ENCODE measurements around the gene WDR41.

WDR41 gene

GRCh38 chr5:77409870-77410621, 82.1 kb downstream of the WDR41 start:
- Histone ChIP-seq H3K4me1 (ENCODE audit: control insufficient read depth, insufficient read depth, low read length) (peaks cover 2% of the 10 kb centered on the region), H3K9me3 (ENCODE audit: control insufficient read depth in 2 of 2, low read length in 2 of 2) (no peaks in the 10 kb centered on the region), H3K4me3 (ENCODE audit: low read length in 2 of 2) (no peak overlapping the region), H3K27ac (ENCODE audit: low read length) (no peak overlapping the region), H3K9ac (ENCODE audit: low read length in 2 of 2) (no peak overlapping the region), H3K27me3 (ENCODE audit: control insufficient read depth in 1 of 2, insufficient read depth in 2 of 2, low read length in 2 of 2) (no peaks in the 10 kb centered on the region), H3K36me3 (ENCODE audit: control insufficient read depth in 2 of 2, insufficient read depth in 2 of 2, low read length in 2 of 2) (no peaks in the 10 kb centered on the region)

- Histone ChIP-seq H3K4me1 (ENCODE audit: control insufficient read depth, insufficient read depth, low read length) (peaks cover 2% of the 10 kb centered on the region), H3K36me3 (ENCODE audit: control insufficient read depth in 2 of 2, insufficient read depth in 2 of 2, low read length in 2 of 2) (no peaks in the 10 kb centered on the region), H3K9me3 (ENCODE audit: control insufficient read depth in 2 of 2, low read length in 2 of 2) (no peaks in the 10 kb centered on the region), H3K9ac (ENCODE audit: low read length in 2 of 2) (no peak overlapping the region), H3K27ac (ENCODE audit: low read length) (no peak overlapping the region), H3K4me3 (ENCODE audit: low read length in 2 of 2) (no peak overlapping the region), H3K27me3 (ENCODE audit: control insufficient read depth in 1 of 2, insufficient read depth in 2 of 2, low read length in 2 of 2) (no peaks in the 10 kb centered on the region)
These were observed 85.0 kb downstream of the WDR41 start for GRCh38 chr5:77407152-77407551.

- Histone ChIP-seq H3K4me1 (ENCODE audit: control insufficient read depth, insufficient read depth, low read length) (no peaks in the 10 kb centered on the region), H3K27ac (ENCODE audit: low read length) (no peak overlapping the region), H3K27me3 (ENCODE audit: control insufficient read depth in 1 of 2, insufficient read depth in 2 of 2, low read length in 2 of 2) (no peaks in the 10 kb centered on the region), H3K9ac (ENCODE audit: low read length in 2 of 2) (no peak overlapping the region), H3K4me3 (ENCODE audit: low read length in 2 of 2) (no peak overlapping the region), H3K9me3 (ENCODE audit: control insufficient read depth in 2 of 2, low read length in 2 of 2) (no peaks in the 10 kb centered on the region), H3K36me3 (ENCODE audit: control insufficient read depth in 2 of 2, insufficient read depth in 2 of 2, low read length in 2 of 2) (no peaks in the 10 kb centered on the region)
These were observed 89.3 kb downstream of the WDR41 start for GRCh38 chr5:77402796-77403195.

- no peaks in the 10 kb centered on the region for H3K9me3 ChIP-seq (ENCODE audit: control insufficient read depth in 2 of 2, low read length in 2 of 2)
- no peak overlapping the region for H3K9ac ChIP-seq (ENCODE audit: low read length in 2 of 2)
- no peak overlapping the region for H3K27ac ChIP-seq (ENCODE audit: low read length)
- H3K36me3 ChIP-seq (ENCODE audit: control insufficient read depth in 2 of 2, insufficient read depth in 2 of 2, low read length in 2 of 2) = no peaks in the 10 kb centered on the region
- H3K4me3 ChIP-seq (ENCODE audit: low read length in 2 of 2) = no peak overlapping the region
- no peaks in the 10 kb centered on the region for H3K27me3 ChIP-seq (ENCODE audit: control insufficient read depth in 1 of 2, insufficient read depth in 2 of 2, low read length in 2 of 2)
- H3K4me1 ChIP-seq (ENCODE audit: control insufficient read depth, insufficient read depth, low read length) = no peaks in the 10 kb centered on the region
These were observed 91.5 kb downstream of the WDR41 start for GRCh38 chr5:77400645-77401044.

GRCh38 chr5:77398896-77399295, 93.2 kb downstream of the WDR41 start:
- Histone ChIP-seq H3K27ac (ENCODE audit: low read length) (no peak overlapping the region), H3K27me3 (ENCODE audit: control insufficient read depth in 1 of 2, insufficient read depth in 2 of 2, low read length in 2 of 2) (no peaks in the 10 kb centered on the region), H3K36me3 (ENCODE audit: control insufficient read depth in 2 of 2, insufficient read depth in 2 of 2, low read length in 2 of 2) (no peaks in the 10 kb centered on the region), H3K4me1 (ENCODE audit: control insufficient read depth, insufficient read depth, low read length) (no peaks in the 10 kb centered on the region), H3K4me3 (ENCODE audit: low read length in 2 of 2) (no peak overlapping the region), H3K9ac (ENCODE audit: low read length in 2 of 2) (no peak overlapping the region), H3K9me3 (ENCODE audit: control insufficient read depth in 2 of 2, low read length in 2 of 2) (no peaks in the 10 kb centered on the region)

- Histone ChIP-seq H3K27ac (ENCODE audit: low read length) (no peak overlapping the region), H3K4me1 (ENCODE audit: control insufficient read depth, insufficient read depth, low read length) (no peaks in the 10 kb centered on the region), H3K27me3 (ENCODE audit: control insufficient read depth in 1 of 2, insufficient read depth in 2 of 2, low read length in 2 of 2) (no peaks in the 10 kb centered on the region), H3K9me3 (ENCODE audit: control insufficient read depth in 2 of 2, low read length in 2 of 2) (no peaks in the 10 kb centered on the region), H3K4me3 (ENCODE audit: low read length in 2 of 2) (no peak overlapping the region), H3K36me3 (ENCODE audit: control insufficient read depth in 2 of 2, insufficient read depth in 2 of 2, low read length in 2 of 2) (no peaks in the 10 kb centered on the region), H3K9ac (ENCODE audit: low read length in 2 of 2) (no peak overlapping the region)
These were observed 93.7 kb downstream of the WDR41 start for GRCh38 chr5:77398458-77398857.

GRCh38 chr5:77397686-77398292, 94.3 kb downstream of the WDR41 start:
- H3K4me3 ChIP-seq (ENCODE audit: low read length in 2 of 2) = no peak overlapping the region
- H3K36me3 ChIP-seq (ENCODE audit: control insufficient read depth in 2 of 2, insufficient read depth in 2 of 2, low read length in 2 of 2) = no peaks in the 10 kb centered on the region
- H3K27ac ChIP-seq (ENCODE audit: low read length) = no peak overlapping the region
- no peaks in the 10 kb centered on the region for H3K27me3 ChIP-seq (ENCODE audit: control insufficient read depth in 1 of 2, insufficient read depth in 2 of 2, low read length in 2 of 2)
- H3K9ac ChIP-seq (ENCODE audit: low read length in 2 of 2) = no peak overlapping the region
- H3K9me3 ChIP-seq (ENCODE audit: control insufficient read depth in 2 of 2, low read length in 2 of 2) = no peaks in the 10 kb centered on the region
- H3K4me1 ChIP-seq (ENCODE audit: control insufficient read depth, insufficient read depth, low read length) = no peaks in the 10 kb centered on the region

GRCh38 chr5:77396017-77396416, 96.1 kb downstream of the WDR41 start:
- Histone ChIP-seq H3K4me1 (ENCODE audit: control insufficient read depth, insufficient read depth, low read length) (no peaks in the 10 kb centered on the region), H3K27me3 (ENCODE audit: control insufficient read depth in 1 of 2, insufficient read depth in 2 of 2, low read length in 2 of 2) (no peaks in the 10 kb centered on the region), H3K4me3 (ENCODE audit: low read length in 2 of 2) (no peak overlapping the region), H3K9ac (ENCODE audit: low read length in 2 of 2) (no peak overlapping the region), H3K27ac (ENCODE audit: low read length) (no peak overlapping the region), H3K36me3 (ENCODE audit: control insufficient read depth in 2 of 2, insufficient read depth in 2 of 2, low read length in 2 of 2) (no peaks in the 10 kb centered on the region), H3K9me3 (ENCODE audit: control insufficient read depth in 2 of 2, low read length in 2 of 2) (no peaks in the 10 kb centered on the region)

- Histone ChIP-seq H3K27me3 (ENCODE audit: control insufficient read depth in 1 of 2, insufficient read depth in 2 of 2, low read length in 2 of 2) (no peaks in the 10 kb centered on the region), H3K27ac (ENCODE audit: low read length) (no peak overlapping the region), H3K9ac (ENCODE audit: low read length in 2 of 2) (no peak overlapping the region), H3K36me3 (ENCODE audit: control insufficient read depth in 2 of 2, insufficient read depth in 2 of 2, low read length in 2 of 2) (no peaks in the 10 kb centered on the region), H3K4me3 (ENCODE audit: low read length in 2 of 2) (no peak overlapping the region), H3K4me1 (ENCODE audit: control insufficient read depth, insufficient read depth, low read length) (peaks cover 17% of the 10 kb centered on the region), H3K9me3 (ENCODE audit: control insufficient read depth in 2 of 2, low read length in 2 of 2) (no peaks in the 10 kb centered on the region)
These were observed 97.9 kb downstream of the WDR41 start for GRCh38 chr5:77394064-77394715.

- H3K9ac ChIP-seq (ENCODE audit: low read length in 2 of 2) = no peak overlapping the region
- H3K9me3 ChIP-seq (ENCODE audit: control insufficient read depth in 2 of 2, low read length in 2 of 2) = no peaks in the 10 kb centered on the region
- H3K4me1 ChIP-seq (ENCODE audit: control insufficient read depth, insufficient read depth, low read length) = peaks cover 18% of the 10 kb centered on the region
- H3K36me3 ChIP-seq (ENCODE audit: control insufficient read depth in 2 of 2, insufficient read depth in 2 of 2, low read length in 2 of 2) = no peaks in the 10 kb centered on the region
- H3K4me3 ChIP-seq (ENCODE audit: low read length in 2 of 2) = no peak overlapping the region
- H3K27ac ChIP-seq (ENCODE audit: low read length) = no peak overlapping the region
- no peaks in the 10 kb centered on the region for H3K27me3 ChIP-seq (ENCODE audit: control insufficient read depth in 1 of 2, insufficient read depth in 2 of 2, low read length in 2 of 2)
These were observed 100.8 kb downstream of the WDR41 start for GRCh38 chr5:77391240-77391765.
